GM19023 (cell line): ENCODE data around the gene ANKRD53.
"Not testable (repeated sequence)": the region's sequence is repeated elsewhere in the genome, so short reads cannot be mapped to it uniquely, and the experiment has no call there.

ENCODE experiments used
- ATAC-seq: cut with Tn5 transposase; IDR thresholded peaks from one replicate; pipeline ENCODE4 v1.9.1; 2021; ENCODE audit warnings: mild to moderate bottlenecking, moderate library complexity; ENCODE audit not compliant: unreplicated experiment

ANKRD53 gene

GRCh38 chr2:71005271-71006202 lies 27.1 kb downstream of the ANKRD53 start:
- no peak for ATAC-seq

- ATAC-seq: no peak
These were observed 27.9 kb downstream of the ANKRD53 start for GRCh38 chr2:71006323-71006722.

GRCh38 chr2:71006955-71007799 lies 28.7 kb downstream of the ANKRD53 start:
- no peak for ATAC-seq

- ATAC-seq: no peak
These were observed 29.9 kb downstream of the ANKRD53 start for GRCh38 chr2:71008342-71008741.

DNA sequence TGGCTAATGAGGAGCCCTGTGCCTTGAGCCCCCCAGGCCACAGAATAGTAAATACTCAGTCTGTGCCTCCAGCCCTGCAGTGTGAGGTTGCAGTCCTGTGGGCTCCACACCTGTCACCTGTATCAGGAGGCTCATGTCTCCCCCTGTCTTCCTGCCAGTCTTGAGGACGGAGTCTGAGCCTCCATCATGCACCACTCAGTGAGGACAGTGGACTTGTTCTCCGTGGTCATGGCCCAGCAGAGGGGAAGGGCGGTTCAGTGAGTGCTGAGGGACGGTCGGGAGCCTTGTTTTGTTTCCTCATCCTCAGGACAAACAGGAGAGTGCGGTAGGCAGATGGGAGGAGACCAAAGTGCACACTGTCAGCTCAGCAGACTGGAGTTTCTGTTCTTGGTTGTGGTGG lies 33.4 kb downstream of the ANKRD53 start:
- ATAC-seq: not testable (repeated sequence)

GRCh38 chr2:71018625-71019024 lies 40.2 kb downstream of the ANKRD53 start:
- no peak for ATAC-seq

- not testable (repeated sequence) for ATAC-seq
These were observed 41.6 kb downstream of the ANKRD53 start for GRCh38 chr2:71019989-71020388.

GRCh38 chr2:71021394-71021793 lies 43.0 kb downstream of the ANKRD53 start:
- ATAC-seq: not testable (repeated sequence)

DNA sequence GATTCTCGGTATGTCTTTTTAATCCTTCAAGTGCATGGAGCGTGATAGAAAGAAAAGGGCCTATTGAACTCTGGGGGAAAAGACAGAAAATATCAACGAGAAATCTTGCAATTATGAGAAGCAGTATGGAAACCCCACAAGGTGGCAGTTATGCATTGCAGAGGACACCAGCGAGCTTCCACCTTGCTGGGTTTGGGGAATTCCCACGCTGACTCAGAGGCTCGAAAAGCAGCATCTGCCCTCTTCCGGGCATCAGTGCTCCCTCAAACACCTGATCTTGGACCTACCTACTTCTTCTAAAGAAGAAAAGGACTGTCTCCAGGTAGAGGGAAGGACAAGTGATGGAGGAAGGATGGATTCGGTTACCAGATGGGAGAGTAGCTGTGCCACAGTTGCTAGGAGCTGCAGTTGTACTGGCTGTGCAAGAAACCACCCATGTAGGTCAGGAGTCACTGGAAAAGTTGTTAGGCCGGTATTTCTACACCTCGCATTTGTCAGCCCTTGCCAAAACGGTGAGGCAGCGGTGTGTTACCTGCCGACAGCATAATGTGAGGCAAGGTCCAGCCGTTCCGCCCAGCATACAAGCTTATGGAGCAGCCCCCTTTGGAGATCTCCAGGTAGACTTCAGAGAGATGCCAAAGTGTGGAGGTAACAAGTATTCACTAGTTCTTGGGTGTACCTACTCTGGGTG lies 45.3 kb downstream of the ANKRD53 start:
- not testable (repeated sequence) for ATAC-seq
